Measurements from ENCODE around the gene ZNF419. TPM values are rescaled to one million over a fixed set of nuclear protein-coding genes. Genes with fewer than 3 reads are reported as not detected.

The ZNF419 gene
- total RNA-seq, 1 experiment from 2014 or later: 12.8 TPM

GRCh38 chr19:57465680-57466381, 21.7 kb upstream of the ZNF419 start:
- Mint-ChIP-seq H3K4me3 (no peak overlapping the region), H3K4me1 (no peaks in the 10 kb centered on the region), H3K36me3 (ENCODE audit: insufficient read depth in 1 of 3, low read depth in 3 of 3) (peaks cover 42 to 64% (median 47%) of the 10 kb centered on the region in 3 experiments), H3K9me3 (peaks cover 78 to 86% of the 10 kb centered on the region in 2 experiments), H3K27me3 (ENCODE audit: low read depth) (peaks cover 6% of the 10 kb centered on the region), H3K27ac (no peak overlapping the region)
- Histone ChIP-seq H4K8ac (replicated peaks; ENCODE audit: insufficient read length, low read depth, low read length) (no peak overlapping the region), H3K4me2 (ENCODE audit: insufficient read depth, insufficient read length, low read length) (no peak overlapping the region), H3K4me1 (ENCODE audit: insufficient read depth, low read length) (no peaks in the 10 kb centered on the region), H3T11ph (ENCODE audit: low read length) (no peak overlapping the region), H4K91ac (ENCODE audit: insufficient read length, low read depth, low read length) (no peak overlapping the region), H3K79me2 (ENCODE audit: insufficient read depth, low read length) (no peaks in the 10 kb centered on the region), H3K79me1 (ENCODE audit: insufficient read depth, low read depth, low read length, poor library complexity, severe bottlenecking) (no peaks in the 10 kb centered on the region), H2BK12ac (ENCODE audit: insufficient read length, low read depth, low read length) (no peak overlapping the region), H3K23me2 (ENCODE audit: insufficient read length, low read depth, low read length, poor library complexity, severe bottlenecking) (no peaks in the 10 kb centered on the region), H3K27ac (ENCODE audit: insufficient read length, low read depth, low read length) (no peak overlapping the region), H3K14ac (ENCODE audit: insufficient read depth, low read length) (no peak overlapping the region), H3K4ac (ENCODE audit: low read depth, low read length) (no peak overlapping the region), H3K18ac (ENCODE audit: insufficient read length, low read depth, low read length) (no peak overlapping the region), H2BK120ac (ENCODE audit: low read depth, low read length, poor library complexity, severe bottlenecking) (no peak overlapping the region), H4K5ac (ENCODE audit: insufficient read length, low read depth, low read length) (no peak overlapping the region), H4K20me1 (ENCODE audit: control insufficient read depth, insufficient read depth, insufficient read length) (no peaks in the 10 kb centered on the region), H2BK5ac (ENCODE audit: insufficient read length, low read length) (no peak overlapping the region), H2BK15ac (ENCODE audit: low read depth, low read length) (no peak overlapping the region), H2AK5ac (ENCODE audit: insufficient read length, low read length) (no peak overlapping the region), H3K9ac (ENCODE audit: extremely low read depth, insufficient read length, low read length) (no peak overlapping the region), H3K9me3 (ENCODE audit: control insufficient read depth, low read depth, low read length) (peaks cover 11% of the 10 kb centered on the region), H3K56ac (ENCODE audit: insufficient read length, low read depth, low read length) (no peak overlapping the region), H3K23ac (ENCODE audit: insufficient read length, low read depth, low read length) (no peak overlapping the region), H2AFZ (ENCODE audit: low read length) (no peak overlapping the region), H2BK20ac (ENCODE audit: low read depth, low read length, poor library complexity, severe bottlenecking) (no peak overlapping the region), H3K27me3 (ENCODE audit: insufficient read depth, low read length) (no peaks in the 10 kb centered on the region)
- TF ChIP-seq CTCF (conservative IDR thresholded peaks at IDR 0.05): peak; percentile 76
- no CpG with 5 or more reads among the region's 5 CpGs for WGBS (ENCODE audit: extremely low coverage, insufficient read length, low lambda C conversion rate)
- no peak for DNase-seq

Measured in H9 (cell line).